K562 (cell line): ENCODE results near the gene BICDL1. TPM values are rescaled to one million over a fixed set of nuclear protein-coding genes. Genes with fewer than 3 reads are reported as not detected.

ENCODE experiments used
- BACH1 ChIP-seq: fragments of 200-800 bp; sonication (Bioruptor generic); IDR thresholded peaks from 2 replicates; pipeline ENCODE4 v1.6.1; 2016; ENCODE audit warnings: missing genetic modification characterization, missing compliant biosample characterization
- BCOR ChIP-seq: fragments of 450-650 bp; IDR thresholded peaks from 2 replicates; pipeline ENCODE4 v1.6.1; 2016
- BRCA1 ChIP-seq, 2 experiments: fragments of 450-650 bp in 1 of 2; sonication (generic) in 1 of 2; formaldehyde crosslinking in 1 of 2; IDR thresholded peaks; 2 replicates each; pipeline versions ENCODE4 v1.5.0 to v1.6.1; 2017 to 2020; ENCODE audit warnings: mild to moderate bottlenecking in 1 of 2, missing genetic modification reagents in 1 of 2
- FOXA3 ChIP-seq, 2 experiments: fragments of 450-650 bp in 1 of 2; sonication (generic) in 1 of 2; formaldehyde crosslinking; IDR thresholded peaks in 1 of 2; conservative IDR thresholded peaks in 1 of 2; 2 replicates each; pipeline versions ENCODE4 v1.4.0 to v1.8.0; 2020 to 2022; ENCODE audit warnings: mild to moderate bottlenecking in 2 of 2, missing genetic modification reagents in 1 of 2
- FOXJ3 ChIP-seq: sonication (generic); formaldehyde crosslinking; IDR thresholded peaks from 2 replicates; pipeline ENCODE4 v1.4.0; 2020; ENCODE audit warnings: mild to moderate bottlenecking, missing genetic modification reagents
- FOXM1 ChIP-seq, 2 experiments: fragments of 450-650 bp in 1 of 2; sonication (generic) in 1 of 2; formaldehyde crosslinking in 1 of 2; IDR thresholded peaks; 2 replicates each; pipeline versions ENCODE4 v1.6.1 to v1.9.0; 2017 to 2022; ENCODE audit warnings: low read depth in 2 of 2, mild to moderate bottlenecking in 2 of 2, missing genetic modification reagents in 1 of 2, moderate library complexity in 1 of 2
- HSF4 ChIP-seq: fragments of 250-450 bp; sonication (Bioruptor Pico); IDR thresholded peaks from 2 replicates; pipeline ENCODE4 v2.1.2; 2022; ENCODE audit warnings: mild to moderate bottlenecking, moderate library complexity, borderline replicate concordance
- LEF1 ChIP-seq: fragments of 450-650 bp; IDR thresholded peaks from 2 replicates; pipeline ENCODE4 v1.6.1; 2016; ENCODE audit warnings: mild to moderate bottlenecking
- POU5F1 ChIP-seq: fragments of 150-350 bp; IDR thresholded peaks from 2 replicates; pipeline ENCODE4 v1.6.1; 2014; ENCODE audit warnings: borderline replicate concordance, low read length, low read depth, mild to moderate bottlenecking; ENCODE audit not compliant: partially characterized antibody
- PRMT5 ChIP-seq: sonication (generic); formaldehyde crosslinking; IDR thresholded peaks from 2 replicates; pipeline ENCODE4 v1.5.0; 2020; ENCODE audit warnings: missing genetic modification reagents
- PTRF ChIP-seq: fragments of 450-650 bp; IDR thresholded peaks from 2 replicates; pipeline ENCODE4 v1.6.1; 2016; ENCODE audit warnings: mild to moderate bottlenecking, missing genetic modification characterization, missing compliant biosample characterization
- SIX5 ChIP-seq, 2 experiments: IDR thresholded peaks; 2 replicates each; pipeline ENCODE4 v1.6.1; 2011; ENCODE audit warnings: low read length in 2 of 2, borderline replicate concordance in 1 of 2, low read depth in 1 of 2, mild to moderate bottlenecking in 1 of 2, moderate library complexity in 1 of 2; ENCODE audit not compliant: insufficient read depth in 1 of 2
- SNIP1 ChIP-seq: fragments of 450-650 bp; IDR thresholded peaks from 2 replicates; pipeline ENCODE4 v1.7.1; 2017; ENCODE audit warnings: low read depth, mild to moderate bottlenecking
- SRF ChIP-seq, 2 experiments: fragments of 250-450, 450-650 bp in 1 of 2; sonication (Bioruptor Pico) in 1 of 2; sonication (generic) in 1 of 2; formaldehyde crosslinking; IDR thresholded peaks; 2 replicates each; pipeline versions ENCODE4 v1.5.0 to v1.5.1; 2020 to 2022; ENCODE audit warnings: mild to moderate bottlenecking in 1 of 2, missing genetic modification reagents in 1 of 2
- TCFL5 ChIP-seq: fragments of 250-450 bp; sonication (Bioruptor Pico); conservative IDR thresholded peaks from 2 replicates; pipeline ENCODE4 v1.6.1; 2021; ENCODE audit warnings: mild to moderate bottlenecking, moderate library complexity, matching md5 sums
- TFAM ChIP-seq: fragments of 250-450 bp; sonication (Bioruptor Pico); conservative IDR thresholded peaks from 2 replicates; pipeline ENCODE4 v1.5.0; 2021; ENCODE audit warnings: mild to moderate bottlenecking, moderate library complexity
- THRA ChIP-seq: fragments of 450-650 bp; IDR thresholded peaks from 2 replicates; pipeline ENCODE4 v1.6.1; 2017; ENCODE audit warnings: mild to moderate bottlenecking, moderate library complexity
- ZC3H4 ChIP-seq: sonication (generic); formaldehyde crosslinking; IDR thresholded peaks from 2 replicates; pipeline ENCODE4 v1.9.0; 2021; ENCODE audit warnings: missing genetic modification reagents, borderline replicate concordance
- ZNF133 ChIP-seq: fragments of 250-450 bp; sonication (Bioruptor Pico); IDR thresholded peaks from 2 replicates; pipeline ENCODE4 v1.4.0; 2020; ENCODE audit warnings: mild to moderate bottlenecking
- ZNF41 ChIP-seq: fragments of 250-450 bp; sonication (Bioruptor Pico); conservative IDR thresholded peaks from 2 replicates; pipeline ENCODE4 v1.4.0; 2020; ENCODE audit warnings: mild to moderate bottlenecking
- polyA plus RNA-seq, 8 experiments: library from polyadenylated mRNA; depleted of rRNA in 4 of 8; stranded (reverse) in 5 of 8; unstranded in 3 of 8; fragments of >200 nt; fragmentation: Nextera tagmentation in 2 of 8; fragmentation: Illumina TruSeq in 1 of 8; extraction: Ambion mirVana in 2 of 8; extraction: Trizol in 1 of 8; gene quantifications; 2 replicates each; pipeline versions ENCODE4 v1.2.1 to v1.2.3, GENCODE V29; 2011 to 2014; ENCODE audit warnings: inconsistent platforms in 1 of 8, missing spikeins in 1 of 8
- total RNA-seq, 7 experiments: library from RNA; depleted of rRNA in 6 of 7; stranded (reverse); fragments of >200 nt in 6 of 7; fragmentation: Illumina TruSeq in 2 of 7; extraction: Trizol in 2 of 7; gene quantifications; 2 replicates each; pipeline versions ENCODE4 v1.2.1 to v1.2.3, GENCODE V29; 2011 to 2021; ENCODE audit warnings: low replicate concordance in 1 of 7
- TF ChIP-seq, protein P1 (sequence below): IDR thresholded peaks from 3 replicates; pipeline ENCODE4 v1.6.1; 2011; ENCODE audit warnings: borderline replicate concordance, mild to moderate bottlenecking, moderate library complexity; ENCODE audit not compliant: insufficient read length; ENCODE audit errors: extremely low read depth
- TF ChIP-seq, protein P2 (sequence below): fragments of 250-450 bp; sonication (Bioruptor Pico); IDR thresholded peaks from 2 replicates; pipeline ENCODE4 v1.4.0; 2020; ENCODE audit warnings: mild to moderate bottlenecking, moderate library complexity

Gene BICDL1
- total and polyA plus RNA-seq, 9 of the 15 experiments (the other 6 are each of a cell fraction or from before 2014, with no cell fraction given): 0.06 to 2.0 (median 0.58) TPM

DNA sequence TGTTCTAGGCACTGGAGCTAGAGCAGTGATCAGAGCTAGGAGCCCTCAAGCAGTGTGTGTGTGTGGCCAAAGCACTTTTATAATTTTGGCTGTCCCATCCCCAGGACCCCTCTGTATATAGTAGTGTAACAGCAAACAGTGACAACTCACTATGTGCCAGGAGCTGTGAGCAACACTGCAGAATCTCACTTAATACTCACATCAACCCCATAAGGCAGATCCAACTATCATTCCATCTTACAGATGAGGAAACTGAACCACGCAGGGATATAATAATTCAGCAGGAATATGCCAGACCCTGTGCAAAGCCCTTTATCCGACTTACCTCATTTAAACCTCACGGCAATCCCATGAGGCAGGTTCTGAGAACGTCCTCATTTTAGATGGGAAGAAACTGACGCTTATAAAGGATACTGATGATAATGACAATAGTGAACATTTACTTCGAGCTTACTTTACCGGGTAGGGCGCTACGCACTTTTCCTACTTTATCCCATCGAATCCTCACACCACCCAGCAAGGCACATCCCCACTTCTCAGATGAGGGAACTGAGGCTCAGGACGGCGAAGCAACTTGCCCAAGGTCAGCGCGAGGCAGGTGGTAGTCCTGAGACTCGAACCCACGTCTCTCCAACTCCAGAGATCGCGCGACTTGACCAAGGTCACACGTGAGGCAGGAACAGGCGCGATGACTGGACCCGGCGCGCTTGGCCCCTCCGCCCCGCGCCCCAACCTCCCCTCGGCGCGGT lies 126.8 kb downstream of the BICDL1 start (continued):
- TF ChIP-seq PTRF (tag) (no peak), ZC3H4 (no peak), BACH1 (no peak), SRF (CRISPR knock-in tag; IDR thresholded peaks at IDR 0.05) (no peak), FOXM1 (IDR thresholded peaks at IDR 0.05; ENCODE audit: low read depth) (no peak), FOXM1 (CRISPR knock-in tag; IDR thresholded peaks at IDR 0.05; ENCODE audit: low read depth) (no peak), ZNF41 (CRISPR knock-in tag) (no peak), FOXA3 (CRISPR knock-in tag; conservative IDR thresholded peaks at IDR 0.05 in 1 of 2, IDR thresholded peaks at IDR 0.05 in 1 of 2) (peak in 1 of 2 experiments; percentile 42; a peak in 1 of 4 replicates), TCFL5 (CRISPR knock-in tag) (no peak), HSF4 (CRISPR knock-in tag) (no peak), FOXJ3 (CRISPR knock-in tag) (no peak), THRA (no peak), TFAM (CRISPR knock-in tag) (no peak), BCOR (peak; percentile 87), SNIP1 (no peak), ZNF133 (no peak), SIX5 (IDR thresholded peaks at IDR 0.05; ENCODE audit: borderline replicate concordance in 1 of 2, insufficient read depth in 1 of 2, low read depth in 1 of 2, low read length in 2 of 2) (no peak), BRCA1 (IDR thresholded peaks at IDR 0.05) (no peak), BRCA1 (CRISPR knock-in tag; IDR thresholded peaks at IDR 0.05) (no peak), POU5F1 (no peak), PRMT5 (CRISPR knock-in tag) (no peak), LEF1 (no peak)
- TF ChIP-seq, protein P1, sequence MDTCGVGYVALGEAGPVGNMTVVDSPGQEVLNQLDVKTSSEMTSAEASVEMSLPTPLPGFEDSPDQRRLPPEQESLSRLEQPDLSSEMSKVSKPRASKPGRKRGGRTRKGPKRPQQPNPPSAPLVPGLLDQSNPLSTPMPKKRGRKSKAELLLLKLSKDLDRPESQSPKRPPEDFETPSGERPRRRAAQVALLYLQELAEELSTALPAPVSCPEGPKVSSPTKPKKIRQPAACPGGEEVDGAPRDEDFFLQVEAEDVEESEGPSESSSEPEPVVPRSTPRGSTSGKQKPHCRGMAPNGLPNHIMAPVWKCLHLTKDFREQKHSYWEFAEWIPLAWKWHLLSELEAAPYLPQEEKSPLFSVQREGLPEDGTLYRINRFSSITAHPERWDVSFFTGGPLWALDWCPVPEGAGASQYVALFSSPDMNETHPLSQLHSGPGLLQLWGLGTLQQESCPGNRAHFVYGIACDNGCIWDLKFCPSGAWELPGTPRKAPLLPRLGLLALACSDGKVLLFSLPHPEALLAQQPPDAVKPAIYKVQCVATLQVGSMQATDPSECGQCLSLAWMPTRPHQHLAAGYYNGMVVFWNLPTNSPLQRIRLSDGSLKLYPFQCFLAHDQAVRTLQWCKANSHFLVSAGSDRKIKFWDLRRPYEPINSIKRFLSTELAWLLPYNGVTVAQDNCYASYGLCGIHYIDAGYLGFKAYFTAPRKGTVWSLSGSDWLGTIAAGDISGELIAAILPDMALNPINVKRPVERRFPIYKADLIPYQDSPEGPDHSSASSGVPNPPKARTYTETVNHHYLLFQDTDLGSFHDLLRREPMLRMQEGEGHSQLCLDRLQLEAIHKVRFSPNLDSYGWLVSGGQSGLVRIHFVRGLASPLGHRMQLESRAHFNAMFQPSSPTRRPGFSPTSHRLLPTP: peak; percentile 89
- TF ChIP-seq, protein P2, sequence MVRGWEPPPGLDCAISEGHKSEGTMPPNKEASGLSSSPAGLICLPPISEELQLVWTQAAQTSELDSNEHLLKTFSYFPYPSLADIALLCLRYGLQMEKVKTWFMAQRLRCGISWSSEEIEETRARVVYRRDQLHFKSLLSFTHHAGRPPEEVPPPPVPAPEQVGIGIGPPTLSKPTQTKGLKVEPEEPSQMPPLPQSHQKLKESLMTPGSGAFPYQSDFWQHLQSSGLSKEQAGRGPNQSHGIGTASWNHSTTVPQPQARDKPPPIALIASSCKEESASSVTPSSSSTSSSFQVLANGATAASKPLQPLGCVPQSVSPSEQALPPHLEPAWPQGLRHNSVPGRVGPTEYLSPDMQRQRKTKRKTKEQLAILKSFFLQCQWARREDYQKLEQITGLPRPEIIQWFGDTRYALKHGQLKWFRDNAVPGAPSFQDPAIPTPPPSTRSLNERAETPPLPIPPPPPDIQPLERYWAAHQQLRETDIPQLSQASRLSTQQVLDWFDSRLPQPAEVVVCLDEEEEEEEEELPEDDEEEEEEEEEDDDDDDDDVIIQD (CRISPR knock-in tag): no peak
